Measurements from ENCODE around the gene MOCS1.

GRCh38 chr6:39908838-39909583 is 25.3 kb downstream of the MOCS1 start:
- TF ChIP-seq POLR2A (conservative IDR thresholded peaks at IDR 0.05), result no peak
- TF ChIP-seq SLC30A9 (CRISPR knock-in tag; IDR thresholded peaks at IDR 0.05), result no peak
- TF ChIP-seq PHB2 (IDR thresholded peaks at IDR 0.05; ENCODE audit: low read depth), result no peak
- no peak for TF ChIP-seq DNMT1 (IDR thresholded peaks at IDR 0.05)
- no peak for TF ChIP-seq ATF3 (IDR thresholded peaks at IDR 0.05)
- no peak for TF ChIP-seq ATF3 (CRISPR knock-in tag; conservative IDR thresholded peaks at IDR 0.05)
- TF ChIP-seq MTF1 (CRISPR knock-in tag; IDR thresholded peaks at IDR 0.05; ENCODE audit: borderline replicate concordance), result no peak
- no peak for TF ChIP-seq POLR2AphosphoS5 (IDR thresholded peaks at IDR 0.05; ENCODE audit: control insufficient read depth, insufficient read depth, low read depth, low read length)
- TF ChIP-seq, protein P1, sequence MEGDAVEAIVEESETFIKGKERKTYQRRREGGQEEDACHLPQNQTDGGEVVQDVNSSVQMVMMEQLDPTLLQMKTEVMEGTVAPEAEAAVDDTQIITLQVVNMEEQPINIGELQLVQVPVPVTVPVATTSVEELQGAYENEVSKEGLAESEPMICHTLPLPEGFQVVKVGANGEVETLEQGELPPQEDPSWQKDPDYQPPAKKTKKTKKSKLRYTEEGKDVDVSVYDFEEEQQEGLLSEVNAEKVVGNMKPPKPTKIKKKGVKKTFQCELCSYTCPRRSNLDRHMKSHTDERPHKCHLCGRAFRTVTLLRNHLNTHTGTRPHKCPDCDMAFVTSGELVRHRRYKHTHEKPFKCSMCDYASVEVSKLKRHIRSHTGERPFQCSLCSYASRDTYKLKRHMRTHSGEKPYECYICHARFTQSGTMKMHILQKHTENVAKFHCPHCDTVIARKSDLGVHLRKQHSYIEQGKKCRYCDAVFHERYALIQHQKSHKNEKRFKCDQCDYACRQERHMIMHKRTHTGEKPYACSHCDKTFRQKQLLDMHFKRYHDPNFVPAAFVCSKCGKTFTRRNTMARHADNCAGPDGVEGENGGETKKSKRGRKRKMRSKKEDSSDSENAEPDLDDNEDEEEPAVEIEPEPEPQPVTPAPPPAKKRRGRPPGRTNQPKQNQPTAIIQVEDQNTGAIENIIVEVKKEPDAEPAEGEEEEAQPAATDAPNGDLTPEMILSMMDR (IDR thresholded peaks at IDR 0.05 in 2 of 3, conservative IDR thresholded peaks at IDR 0.05 in 1 of 3; ENCODE audit: insufficient read depth in 2 of 3, low read depth in 1 of 3, low read length in 3 of 3), result no peak
